ENCODE data around the gene STK32A.

DNA sequence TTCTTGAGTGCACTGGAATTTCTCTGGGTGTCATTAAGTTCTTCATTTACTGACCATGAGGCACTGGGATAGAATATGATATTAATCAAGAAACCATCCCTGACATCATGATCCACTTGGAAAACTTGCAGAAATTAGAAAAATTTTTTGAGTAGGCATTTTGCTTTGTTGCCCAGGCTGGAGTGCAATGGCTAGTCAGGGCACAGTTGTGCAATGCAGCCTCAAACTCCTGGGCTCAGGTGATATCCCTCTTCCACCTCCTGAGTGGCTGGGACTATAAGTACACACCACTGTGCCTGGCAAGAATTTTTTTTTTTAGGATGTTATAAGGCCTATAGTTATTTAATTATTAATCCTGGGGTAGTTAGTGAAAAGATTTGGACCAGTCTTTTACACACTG, 106.5 kb downstream of the STK32A start:
- TF ChIP-seq POLR2A (IDR thresholded peaks at IDR 0.05), result no peak
- TF ChIP-seq, protein P1, sequence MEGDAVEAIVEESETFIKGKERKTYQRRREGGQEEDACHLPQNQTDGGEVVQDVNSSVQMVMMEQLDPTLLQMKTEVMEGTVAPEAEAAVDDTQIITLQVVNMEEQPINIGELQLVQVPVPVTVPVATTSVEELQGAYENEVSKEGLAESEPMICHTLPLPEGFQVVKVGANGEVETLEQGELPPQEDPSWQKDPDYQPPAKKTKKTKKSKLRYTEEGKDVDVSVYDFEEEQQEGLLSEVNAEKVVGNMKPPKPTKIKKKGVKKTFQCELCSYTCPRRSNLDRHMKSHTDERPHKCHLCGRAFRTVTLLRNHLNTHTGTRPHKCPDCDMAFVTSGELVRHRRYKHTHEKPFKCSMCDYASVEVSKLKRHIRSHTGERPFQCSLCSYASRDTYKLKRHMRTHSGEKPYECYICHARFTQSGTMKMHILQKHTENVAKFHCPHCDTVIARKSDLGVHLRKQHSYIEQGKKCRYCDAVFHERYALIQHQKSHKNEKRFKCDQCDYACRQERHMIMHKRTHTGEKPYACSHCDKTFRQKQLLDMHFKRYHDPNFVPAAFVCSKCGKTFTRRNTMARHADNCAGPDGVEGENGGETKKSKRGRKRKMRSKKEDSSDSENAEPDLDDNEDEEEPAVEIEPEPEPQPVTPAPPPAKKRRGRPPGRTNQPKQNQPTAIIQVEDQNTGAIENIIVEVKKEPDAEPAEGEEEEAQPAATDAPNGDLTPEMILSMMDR (IDR thresholded peaks at IDR 0.05), result no peak

Data from thyroid gland (tissue), 4 donors.